SK-N-SH (cell line): Measurements from ENCODE around the gene SMIM27. TPM values are rescaled to one million over a fixed set of nuclear protein-coding genes. Genes with fewer than 3 reads are reported as not detected.

Source experiments
- CTCF ChIA-PET: fragments of 300-600, 350-600 bp; formaldehyde crosslinking; extraction: SDS; loops from one replicate; lab custom pipeline; 2021; lab: Yijun Ruan, JAX
- POLR2A ChIA-PET: fragments of 350-600 bp; sonication (Branson Sonifier 250); formaldehyde crosslinking; extraction: SDS; loops from one replicate; lab custom pipeline; 2020; ENCODE audit warnings: antibody characterized with exemption, inconsistent platforms; lab: Yijun Ruan, JAX
- DNase-seq: peaks from one replicate; pipeline ENCODE4 v3.0.0; 2012
- H2AFZ ChIP-seq: fragments of 200-600 bp; sonication (generic); 2 replicates; pipeline ENCODE4 v1.8.1; 2016; ENCODE audit warnings: antibody characterized with exemption, mild to moderate bottlenecking, low read depth
- H3F3A ChIP-seq: fragments of 200-600 bp; sonication (generic); replicated peaks from 2 replicates; pipeline ENCODE3; 2016; ENCODE audit warnings: antibody characterized with exemption, mild to moderate bottlenecking; ENCODE audit not compliant: insufficient read depth
- H3K27ac ChIP-seq, 2 experiments: fragments of 200-500 bp in 1 of 2; fragments of 200-600 bp in 1 of 2; sonication (Bioruptor generic) in 1 of 2; sonication (generic), shearing (Covaris generic) in 1 of 2; 2 replicates each; pipeline versions ENCODE4 v1.5.1 to v1.6.1; 2014 to 2016; ENCODE audit warnings: low read depth in 2 of 2, inconsistent platforms in 1 of 2, low read length in 1 of 2, mild to moderate bottlenecking in 1 of 2, mixed read lengths in 1 of 2
- H3K27me3 ChIP-seq: fragments of 200-600 bp; sonication (generic), shearing (Covaris generic); 2 replicates; pipeline ENCODE4 v1.6.1; 2016; ENCODE audit warnings: mixed run types; ENCODE audit not compliant: insufficient read depth
- H3K36me3 ChIP-seq, 2 experiments: fragments of 200-500 bp in 1 of 2; fragments of 200-600 bp in 1 of 2; sonication (Bioruptor generic) in 1 of 2; sonication (generic) in 1 of 2; replicated peaks in 1 of 2; 2 replicates each; pipeline versions ENCODE3 to v1.5.1; 2014 to 2016; ENCODE audit warnings: low read length in 1 of 2, mild to moderate bottlenecking in 1 of 2; ENCODE audit not compliant: insufficient read depth in 2 of 2, control insufficient read depth in 1 of 2
- H3K4me1 ChIP-seq, 2 experiments: fragments of 200-500 bp in 1 of 2; fragments of 200-600 bp in 1 of 2; sonication (Bioruptor generic) in 1 of 2; sonication (generic), shearing (Covaris generic) in 1 of 2; 2 replicates each; pipeline versions ENCODE4 v1.5.1 to v1.6.1; 2014 to 2016; ENCODE audit warnings: low read depth in 1 of 2, low read length in 1 of 2, mixed run types in 1 of 2; ENCODE audit not compliant: insufficient read depth in 2 of 2, control insufficient read depth in 1 of 2
- H3K4me2 ChIP-seq: fragments of 200-600 bp; sonication (generic), shearing (Covaris generic); 2 replicates; pipeline ENCODE4 v1.6.1; 2017; ENCODE audit warnings: mixed run types
- H3K4me3 ChIP-seq, 2 experiments: fragments of 200-500 bp in 1 of 2; fragments of 200-600 bp in 1 of 2; sonication (Bioruptor generic) in 1 of 2; sonication (generic), shearing (Covaris generic) in 1 of 2; 2 replicates each; pipeline versions ENCODE4 v1.5.1 to v1.8.1; 2014 to 2016; ENCODE audit warnings: low read depth in 2 of 2, inconsistent platforms in 1 of 2, low read length in 1 of 2, mild to moderate bottlenecking in 1 of 2, mixed read lengths in 1 of 2, moderate library complexity in 1 of 2
- H3K79me2 ChIP-seq: fragments of 200-600 bp; sonication (generic); 2 replicates; pipeline ENCODE4 v1.8.1; 2017; ENCODE audit warnings: mild to moderate bottlenecking; ENCODE audit not compliant: insufficient read depth
- H3K9ac ChIP-seq: fragments of 200-600 bp; sonication (generic); 2 replicates; pipeline ENCODE4 v1.6.1; 2017; ENCODE audit warnings: mixed run types
- H3K9me2 ChIP-seq: fragments of 200-600 bp; sonication (generic); 2 replicates; pipeline ENCODE4 v1.6.1; 2017; ENCODE audit warnings: mixed run types
- H3K9me3 ChIP-seq: fragments of 200-600 bp; sonication (generic); 2 replicates; pipeline ENCODE4 v1.6.1; 2017; ENCODE audit warnings: mixed run types, mild to moderate bottlenecking, moderate library complexity
- H4K20me1 ChIP-seq: fragments of 200-600 bp; sonication (generic); 2 replicates; pipeline ENCODE4 v1.6.1; 2017; ENCODE audit warnings: mild to moderate bottlenecking, mixed run types; ENCODE audit not compliant: insufficient read depth
- CHD2 ChIP-seq: fragments of 150-350 bp; IDR thresholded peaks from 2 replicates; pipeline ENCODE4 v1.6.1; 2018; ENCODE audit warnings: low read length; ENCODE audit not compliant: partially characterized antibody
- ELF1 ChIP-seq: IDR thresholded peaks from 2 replicates; pipeline ENCODE4 v1.4.0; 2012
- EZH2phosphoT487 ChIP-seq: fragments of 200-600 bp; sonication (generic); IDR thresholded peaks from 2 replicates; pipeline ENCODE4 v1.6.1; 2017; ENCODE audit warnings: low read depth, mixed run types, mild to moderate bottlenecking, antibody characterized with exemption, moderate library complexity, borderline replicate concordance
- FOXJ3 ChIP-seq: sonication (generic); formaldehyde crosslinking; IDR thresholded peaks from 2 replicates; pipeline ENCODE4 v1.5.1; 2020; ENCODE audit warnings: mild to moderate bottlenecking, missing genetic modification reagents
- FOXM1 ChIP-seq: IDR thresholded peaks from 2 replicates; pipeline ENCODE4 v1.4.0; 2012; ENCODE audit warnings: low read depth, mild to moderate bottlenecking
- JUND ChIP-seq: IDR thresholded peaks from 2 replicates; pipeline ENCODE4 v1.4.0; 2012
- MAX ChIP-seq: IDR thresholded peaks from 2 replicates; pipeline ENCODE4 v1.4.0; 2012; ENCODE audit warnings: low read depth
- NRF1 ChIP-seq: IDR thresholded peaks from 2 replicates; pipeline ENCODE4 v1.6.1; 2012; ENCODE audit warnings: low read depth, mild to moderate bottlenecking, low read length
- RFX5 ChIP-seq: IDR thresholded peaks from 2 replicates; pipeline ENCODE4 v1.6.1; 2012; ENCODE audit warnings: mild to moderate bottlenecking, improper control_type of control experiment, low read length
- RXRA ChIP-seq: IDR thresholded peaks from 2 replicates; pipeline ENCODE4 v1.4.0; 2012; ENCODE audit warnings: low read depth, mild to moderate bottlenecking, borderline replicate concordance
- TAF1 ChIP-seq: IDR thresholded peaks from 2 replicates; pipeline ENCODE4 v1.6.1; 2012; ENCODE audit warnings: low read depth, mild to moderate bottlenecking, low read length, moderate library complexity, borderline replicate concordance
- USF1 ChIP-seq: IDR thresholded peaks from 2 replicates; pipeline ENCODE4 v1.4.0; 2012; ENCODE audit warnings: low read depth, borderline replicate concordance
- USF2 ChIP-seq: fragments of 150-350 bp; IDR thresholded peaks from 2 replicates; pipeline ENCODE4 v1.6.1; 2017; ENCODE audit warnings: antibody characterized with exemption, low read length, low read depth, borderline replicate concordance
- ZBTB33 ChIP-seq: IDR thresholded peaks from 2 replicates; pipeline ENCODE4 v1.4.0; 2012; ENCODE audit warnings: low read depth, borderline replicate concordance
- WGBS: methylation state at CpG from one replicate; pipeline ENCODE4 v1.1.6; 2017; ENCODE audit warnings: low lambda C conversion rate; 5-methylcytosine and 5-hydroxymethylcytosine counted together
- polyA plus RNA-seq, 3 experiments: library from polyadenylated mRNA; depleted of rRNA; stranded (reverse); fragments of >200 nt; gene quantifications; 2 replicates each; pipeline ENCODE4 v1.2.3, GENCODE V29; 2012

SMIM27 gene
- polyA plus RNA-seq, 1 of the 3 experiments (the other 2 are of a cell fraction): 6.0 TPM

GRCh38 chr9:32584784-32585183 is 32.7 kb downstream of the SMIM27 start:
- H3K9ac ChIP-seq: no peak overlapping the region
- H3K9me2 ChIP-seq: no peaks in the 10 kb centered on the region
- H4K20me1 ChIP-seq: no peaks in the 10 kb centered on the region
- no peaks in the 10 kb centered on the region for H3K79me2 ChIP-seq
- H3K27ac ChIP-seq: no peak overlapping the region
- no peak overlapping the region for H3K4me2 ChIP-seq
- H3K27me3 ChIP-seq: no peaks in the 10 kb centered on the region
- POLR2A ChIA-PET: no interaction called here
- DNase-seq: no peak
- H3F3A ChIP-seq: no peaks in the 10 kb centered on the region
- H3K9me3 ChIP-seq: no peaks in the 10 kb centered on the region
- CTCF ChIA-PET: interaction anchor here (1.2 to 20.6 kb wide), 3 partner anchors 201 to 383 kb away, joined by 3 to 620 read pairs (median 195); no protein-coding TSS in a partner anchor
- H3K4me1 ChIP-seq: peaks cover 0 to 3% of the 10 kb centered on the region in 2 experiments; a peak in 1 of 4 replicates
- TF ChIP-seq NRF1: no peak
- no peak for TF ChIP-seq RFX5
- no peak for TF ChIP-seq ZBTB33
- no peak for TF ChIP-seq FOXM1
- no peak overlapping the region for H3K4me3 ChIP-seq
- WGBS: 10% methylated on average over 2 of the region's 2 CpGs
- no peaks in the 10 kb centered on the region for H3K36me3 ChIP-seq
- no peak overlapping the region for H2AFZ ChIP-seq

GRCh38 chr9:32587901-32588300 is 35.8 kb downstream of the SMIM27 start:
- H3K9me3 ChIP-seq: no peaks in the 10 kb centered on the region
- TF ChIP-seq RXRA (no peak), FOXJ3 (CRISPR knock-in tag) (no peak), EZH2phosphoT487 (no peak), JUND (no peak), TAF1 (no peak), USF1 (no peak), USF2 (no peak), ZBTB33 (no peak), MAX (no peak), ELF1 (no peak), CHD2 (no peak)
- no peak overlapping the region for H2AFZ ChIP-seq
- ChIA-PET CTCF (interaction anchor here (0.7 to 20.6 kb wide), 23 partner anchors 8 to 471 kb away, joined by 3 to 620 read pairs (median 5); partner anchors contain the start of genes NDUFB6, RIGI, SMIM27 and TOPORS), POLR2A (no interaction called here)
- DNase-seq: no peak
- no peak overlapping the region for H3K4me2 ChIP-seq
- H3K9ac ChIP-seq: no peak overlapping the region
- no peaks in the 10 kb centered on the region for H3K9me2 ChIP-seq
- no peaks in the 10 kb centered on the region for H3F3A ChIP-seq
- H3K4me3 ChIP-seq: no peak overlapping the region
- H3K27me3 ChIP-seq: no peaks in the 10 kb centered on the region
- no peaks in the 10 kb centered on the region for H4K20me1 ChIP-seq
- H3K4me1 ChIP-seq: peaks cover 0 to 3% of the 10 kb centered on the region in 2 experiments; a peak in 1 of 4 replicates
- H3K79me2 ChIP-seq: no peaks in the 10 kb centered on the region
- no peak overlapping the region for H3K27ac ChIP-seq
- H3K36me3 ChIP-seq: no peaks in the 10 kb centered on the region
